ENCODE data around the gene IMP4. TPM values are rescaled to one million over a fixed set of nuclear protein-coding genes. Genes with fewer than 3 reads are reported as not detected.

Gene IMP4
- total RNA-seq, 4 donors from 2014 or later, result 66.5 to 112 (median 75.2) TPM

DNA sequence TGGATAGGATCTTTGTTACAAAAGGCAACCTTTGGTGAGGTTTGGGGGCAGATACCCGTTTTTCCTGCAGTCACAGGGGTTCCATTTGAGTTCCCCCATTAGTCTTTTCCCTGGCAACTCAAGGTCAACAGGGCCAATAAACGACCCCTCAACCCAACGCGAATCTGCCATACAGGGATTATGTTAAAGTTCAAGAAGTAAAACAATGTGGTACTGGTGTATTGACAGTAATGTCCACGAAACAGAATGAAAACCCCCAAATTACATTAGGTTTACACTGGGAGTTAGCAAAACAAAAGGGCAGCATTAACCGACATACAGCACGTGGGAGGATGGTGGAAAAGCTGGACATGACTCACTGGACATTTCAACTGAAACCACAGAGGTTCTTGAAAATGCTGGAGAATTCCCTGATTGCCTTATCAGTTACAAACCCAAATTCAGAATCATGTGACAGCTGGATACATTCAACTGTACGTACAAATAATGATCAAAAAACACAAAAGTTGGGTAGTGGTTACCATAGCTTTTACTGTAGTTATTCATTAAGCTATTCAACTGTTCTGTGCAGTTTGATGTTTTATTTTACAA is 4.9 kb upstream of the IMP4 start:
- TF ChIP-seq, protein P1, sequence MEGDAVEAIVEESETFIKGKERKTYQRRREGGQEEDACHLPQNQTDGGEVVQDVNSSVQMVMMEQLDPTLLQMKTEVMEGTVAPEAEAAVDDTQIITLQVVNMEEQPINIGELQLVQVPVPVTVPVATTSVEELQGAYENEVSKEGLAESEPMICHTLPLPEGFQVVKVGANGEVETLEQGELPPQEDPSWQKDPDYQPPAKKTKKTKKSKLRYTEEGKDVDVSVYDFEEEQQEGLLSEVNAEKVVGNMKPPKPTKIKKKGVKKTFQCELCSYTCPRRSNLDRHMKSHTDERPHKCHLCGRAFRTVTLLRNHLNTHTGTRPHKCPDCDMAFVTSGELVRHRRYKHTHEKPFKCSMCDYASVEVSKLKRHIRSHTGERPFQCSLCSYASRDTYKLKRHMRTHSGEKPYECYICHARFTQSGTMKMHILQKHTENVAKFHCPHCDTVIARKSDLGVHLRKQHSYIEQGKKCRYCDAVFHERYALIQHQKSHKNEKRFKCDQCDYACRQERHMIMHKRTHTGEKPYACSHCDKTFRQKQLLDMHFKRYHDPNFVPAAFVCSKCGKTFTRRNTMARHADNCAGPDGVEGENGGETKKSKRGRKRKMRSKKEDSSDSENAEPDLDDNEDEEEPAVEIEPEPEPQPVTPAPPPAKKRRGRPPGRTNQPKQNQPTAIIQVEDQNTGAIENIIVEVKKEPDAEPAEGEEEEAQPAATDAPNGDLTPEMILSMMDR (IDR thresholded peaks at IDR 0.05; ENCODE audit: low read depth), result no peak

DNA sequence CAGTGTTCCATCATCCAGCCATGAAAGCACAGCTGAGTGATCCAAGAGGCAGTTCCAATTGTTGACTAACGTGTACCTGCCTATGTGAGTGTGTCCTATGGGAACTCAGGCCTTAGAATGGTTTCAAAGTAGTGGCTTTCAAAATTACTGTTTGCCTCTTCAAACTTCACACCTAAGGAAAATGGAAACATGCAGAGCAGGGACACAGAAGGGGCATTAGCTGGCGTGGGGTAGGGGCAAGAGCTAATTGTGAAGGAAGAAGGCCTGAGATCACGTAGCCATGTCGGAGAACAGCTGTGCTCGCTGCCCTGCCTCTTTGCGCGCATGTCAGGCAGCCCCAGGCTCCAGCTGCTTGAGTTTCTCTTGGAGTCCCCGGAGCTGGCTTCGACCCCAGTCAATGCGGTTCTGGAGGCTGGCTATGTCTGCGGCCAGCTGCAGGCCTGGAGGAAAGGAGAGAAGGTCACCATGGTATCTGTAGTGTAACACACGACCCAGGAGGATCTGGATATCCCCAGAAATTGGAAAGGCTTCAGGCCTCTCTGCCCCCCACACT is 3.8 kb upstream of the IMP4 start:
- TF ChIP-seq, protein P1 (IDR thresholded peaks at IDR 0.05; ENCODE audit: low read depth), result no peak

- TF ChIP-seq, protein P1 (IDR thresholded peaks at IDR 0.05; ENCODE audit: low read depth), result no peak
Measured at GRCh38 chr2:130339885-130340745, 2.6 kb upstream of the IMP4 start.

DNA sequence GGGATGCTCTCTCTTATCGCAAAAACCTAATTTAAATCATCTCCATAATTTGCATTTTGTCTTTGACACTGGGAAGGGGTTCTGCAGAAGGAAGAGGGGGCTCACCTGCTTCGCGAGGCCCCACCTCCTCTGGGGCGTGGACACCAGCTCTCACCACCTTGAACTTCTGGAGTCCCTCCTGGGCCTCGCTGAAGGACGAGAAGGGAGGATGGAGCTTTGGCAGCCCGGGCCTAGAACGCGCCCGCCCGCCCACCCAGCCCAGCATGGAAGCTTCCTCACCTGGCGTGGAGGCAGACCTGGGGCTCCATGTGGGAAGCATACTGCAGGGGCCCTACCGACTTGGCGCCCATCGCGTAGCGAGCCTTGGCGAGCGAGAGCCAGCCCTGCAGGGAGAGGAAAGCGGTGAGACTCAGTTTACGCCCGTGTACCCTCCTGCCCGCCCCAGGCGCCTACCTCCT is 1.1 kb upstream of the IMP4 start:
- TF ChIP-seq, protein P1 (IDR thresholded peaks at IDR 0.05; ENCODE audit: low read depth), result no peak

- TF ChIP-seq, protein P1 (IDR thresholded peaks at IDR 0.05; ENCODE audit: low read depth), result no peak
Measured at GRCh38 chr2:130342020-130342532, 621 bp upstream of the IMP4 start.

GRCh38 chr2:130344578-130344977 is 1.9 kb downstream of the IMP4 start:
- TF ChIP-seq, protein P1 (IDR thresholded peaks at IDR 0.05; ENCODE audit: low read depth), result no peak

GRCh38 chr2:130345091-130345490 is 2.4 kb downstream of the IMP4 start:
- TF ChIP-seq, protein P1 (IDR thresholded peaks at IDR 0.05; ENCODE audit: low read depth), result no peak

All from subcutaneous adipose tissue (tissue), 4 donors.